H9 (cell line): ENCODE results near the gene CEP85L. TPM values are rescaled to one million over a fixed set of nuclear protein-coding genes. Genes with fewer than 3 reads are reported as not detected.

Experiments used
- DNase-seq: peaks from one replicate; pipeline ENCODE4 v3.0.0-alpha.2; 2017
- H2AFZ ChIP-seq: one replicate; pipeline ENCODE4 v1.6.1; 2013; ENCODE audit warnings: mild to moderate bottlenecking, low read length, control low read depth, moderate library complexity
- H2AK5ac ChIP-seq: 2 replicates; pipeline ENCODE4 v1.6.1; 2013; ENCODE audit warnings: low read length, control low read depth, mixed read lengths; ENCODE audit not compliant: insufficient read length
- H2BK120ac ChIP-seq: one replicate; pipeline ENCODE4 v1.6.1; 2013; ENCODE audit warnings: low read depth, mild to moderate bottlenecking, low read length, control low read depth, inconsistent platforms; ENCODE audit not compliant: poor library complexity, severe bottlenecking
- H2BK12ac ChIP-seq: 2 replicates; pipeline ENCODE4 v1.6.1; 2013; ENCODE audit warnings: low read length, control low read depth, mixed read lengths, low read depth; ENCODE audit not compliant: insufficient read length
- H2BK15ac ChIP-seq: 2 replicates; pipeline ENCODE4 v1.6.1; 2013; ENCODE audit warnings: low read depth, low read length, control low read depth
- H2BK20ac ChIP-seq: one replicate; pipeline ENCODE4 v1.6.1; 2013; ENCODE audit warnings: low read depth, mild to moderate bottlenecking, low read length, control low read depth, inconsistent platforms; ENCODE audit not compliant: poor library complexity, severe bottlenecking
- H2BK5ac ChIP-seq: 2 replicates; pipeline ENCODE4 v1.6.1; 2013; ENCODE audit warnings: low read length, control low read depth, mixed read lengths; ENCODE audit not compliant: insufficient read length
- H3K14ac ChIP-seq: 2 replicates; pipeline ENCODE4 v1.6.1; 2013; ENCODE audit warnings: low read length, control low read depth; ENCODE audit not compliant: insufficient read depth
- H3K18ac ChIP-seq: 2 replicates; pipeline ENCODE4 v1.6.1; 2013; ENCODE audit warnings: low read depth, mild to moderate bottlenecking, mixed read lengths, low read length, control low read depth; ENCODE audit not compliant: insufficient read length
- H3K23ac ChIP-seq: 2 replicates; pipeline ENCODE4 v1.6.1; 2013; ENCODE audit warnings: low read length, control low read depth, mixed read lengths, low read depth; ENCODE audit not compliant: insufficient read length
- H3K23me2 ChIP-seq: 2 replicates; pipeline ENCODE4 v1.6.1; 2013; ENCODE audit warnings: low read depth, mild to moderate bottlenecking, mixed read lengths, low read length, control low read depth; ENCODE audit not compliant: insufficient read length, poor library complexity, severe bottlenecking
- H3K27ac ChIP-seq: 2 replicates; pipeline ENCODE4 v1.5.1; 2013; ENCODE audit warnings: low read length, control low read depth, mixed read lengths, low read depth; ENCODE audit not compliant: insufficient read length
- H3K27me3 ChIP-seq: 2 replicates; pipeline ENCODE4 v1.6.1; 2013; ENCODE audit warnings: low read length, control low read depth, inconsistent platforms; ENCODE audit not compliant: insufficient read depth
- H3K4ac ChIP-seq: 2 replicates; pipeline ENCODE4 v1.6.1; 2013; ENCODE audit warnings: low read depth, mild to moderate bottlenecking, control low read depth, inconsistent platforms, low read length, moderate library complexity
- H3K4me1 ChIP-seq: 2 replicates; pipeline ENCODE4 v1.6.1; 2013; ENCODE audit warnings: low read length, control low read depth, inconsistent platforms; ENCODE audit not compliant: insufficient read depth
- H3K4me2 ChIP-seq: 2 replicates; pipeline ENCODE4 v1.6.1; 2013; ENCODE audit warnings: low read length, control low read depth, mixed read lengths; ENCODE audit not compliant: insufficient read length, insufficient read depth
- H3K56ac ChIP-seq: 2 replicates; pipeline ENCODE4 v1.6.1; 2013; ENCODE audit warnings: low read depth, mild to moderate bottlenecking, mixed read lengths, low read length, control low read depth; ENCODE audit not compliant: insufficient read length
- H3K79me1 ChIP-seq: 2 replicates; pipeline ENCODE4 v1.6.1; 2013; ENCODE audit warnings: low read depth, mild to moderate bottlenecking, moderate library complexity, low read length, control low read depth, inconsistent platforms; ENCODE audit not compliant: insufficient read depth, poor library complexity, severe bottlenecking
- H3K79me2 ChIP-seq: 2 replicates; pipeline ENCODE4 v1.6.1; 2013; ENCODE audit warnings: low read length, control low read depth, inconsistent platforms; ENCODE audit not compliant: insufficient read depth
- H3K9ac ChIP-seq: 2 replicates; pipeline ENCODE4 v1.6.1; 2013; ENCODE audit warnings: low read length, control low read depth, mixed read lengths; ENCODE audit not compliant: insufficient read length; ENCODE audit errors: extremely low read depth
- H3K9me3 ChIP-seq: one replicate; pipeline ENCODE4 v1.6.1; 2013; ENCODE audit warnings: low read depth, low read length, inconsistent platforms; ENCODE audit not compliant: control insufficient read depth
- H3T11ph ChIP-seq: one replicate; pipeline ENCODE4 v1.6.1; 2013; ENCODE audit warnings: mild to moderate bottlenecking, low read length, control low read depth, inconsistent platforms
- H4K20me1 ChIP-seq: one replicate; pipeline ENCODE4 v1.6.1; 2013; ENCODE audit not compliant: control insufficient read depth, insufficient read length, insufficient read depth
- H4K5ac ChIP-seq: 2 replicates; pipeline ENCODE4 v1.6.1; 2013; ENCODE audit warnings: low read depth, mild to moderate bottlenecking, mixed read lengths, low read length, control low read depth; ENCODE audit not compliant: insufficient read length
- H4K8ac ChIP-seq: replicated peaks from 2 replicates; pipeline ENCODE4 v1.6.1; 2013; ENCODE audit warnings: low read length, control low read depth, mixed read lengths, low read depth; ENCODE audit not compliant: insufficient read length
- H4K91ac ChIP-seq: 2 replicates; pipeline ENCODE4 v1.6.1; 2013; ENCODE audit warnings: low read depth, mild to moderate bottlenecking, moderate library complexity, mixed read lengths, low read length, control low read depth; ENCODE audit not compliant: insufficient read length
- H3K27ac Mint-ChIP-seq, 3 experiments: 2 replicates in 2 of 3; 3 replicates in 1 of 3; pipeline ENCODE4 v1.8.0; 2020 to 2021; ENCODE audit warnings: mixed read lengths in 3 of 3, mild to moderate bottlenecking in 1 of 3, moderate library complexity in 1 of 3
- H3K27me3 Mint-ChIP-seq: 2 replicates; pipeline ENCODE4 v1.8.0; 2021; ENCODE audit warnings: low read depth, mild to moderate bottlenecking, moderate library complexity, mixed read lengths
- H3K36me3 Mint-ChIP-seq, 3 experiments: 2 replicates in 2 of 3; 3 replicates in 1 of 3; pipeline ENCODE4 v1.8.0; 2020 to 2021; ENCODE audit warnings: low read depth in 3 of 3, mixed read lengths in 3 of 3; ENCODE audit not compliant: insufficient read depth in 1 of 3
- H3K4me1 Mint-ChIP-seq, 2 experiments: 2 replicates each; pipeline ENCODE4 v1.8.0; 2020; ENCODE audit warnings: mixed read lengths in 2 of 2
- H3K4me3 Mint-ChIP-seq, 2 experiments: 2 replicates in 1 of 2; 3 replicates in 1 of 2; pipeline ENCODE4 v1.8.0; 2020 to 2021; ENCODE audit warnings: mild to moderate bottlenecking in 2 of 2, mixed read lengths in 2 of 2, moderate library complexity in 1 of 2
- H3K9me3 Mint-ChIP-seq, 2 experiments: 2 replicates in 1 of 2; 3 replicates in 1 of 2; pipeline ENCODE4 v1.8.0; 2020; ENCODE audit warnings: mild to moderate bottlenecking in 2 of 2, mixed read lengths in 2 of 2, moderate library complexity in 1 of 2
- CTCF ChIP-seq: fragments of 200-600 bp; sonication (generic); conservative IDR thresholded peaks from 3 replicates; pipeline ENCODE4 v1.8.0; 2021; ENCODE audit warnings: antibody characterized with exemption, mild to moderate bottlenecking
- WGBS: extraction: QIAGEN DNeasy Blood & Tissue Kit; methylation state at CpG from one replicate; pipeline ENCODE4 v1.1.7; 2013; ENCODE audit warnings: missing lambda C conversion rate, low lambda C conversion rate, mixed read lengths; ENCODE audit not compliant: insufficient read length; ENCODE audit errors: extremely low coverage; 5-methylcytosine and 5-hydroxymethylcytosine counted together
- total RNA-seq: library from RNA; stranded (reverse); gene quantifications from 2 replicates; pipeline ENCODE4 v1.2.1, GENCODE V29; 2021

CEP85L gene
- total RNA-seq, 1 experiment from 2014 or later = 3.8 TPM

GRCh38 chr6:118584911-118585310 lies 66.5 kb downstream of the CEP85L start:
- Histone ChIP-seq H2AK5ac (no peak overlapping the region), H2BK20ac (no peak overlapping the region), H3K4me2 (no peak overlapping the region), H3K9me3 (no peaks in the 10 kb centered on the region), H3K27ac (no peak overlapping the region), H3K79me2 (no peaks in the 10 kb centered on the region), H2AFZ (no peak overlapping the region), H2BK120ac (no peak overlapping the region), H3K27me3 (no peaks in the 10 kb centered on the region), H3K4me1 (no peaks in the 10 kb centered on the region), H3T11ph (no peak overlapping the region), H2BK12ac (no peak overlapping the region), H3K56ac (no peak overlapping the region), H3K14ac (no peak overlapping the region), H4K5ac (no peak overlapping the region), H3K18ac (no peak overlapping the region), H3K23ac (no peak overlapping the region), H2BK15ac (no peak overlapping the region), H3K79me1 (no peaks in the 10 kb centered on the region), H4K20me1 (no peaks in the 10 kb centered on the region), H3K23me2 (no peaks in the 10 kb centered on the region), H2BK5ac (no peak overlapping the region), H3K9ac (no peak overlapping the region), H4K91ac (no peak overlapping the region), H3K4ac (no peak overlapping the region), H4K8ac (no peak overlapping the region)
- DNase-seq = no peak
- no CpG with 5 or more reads among the region's 5 CpGs for WGBS
- Mint-ChIP-seq H3K27ac (no peak overlapping the region), H3K4me3 (no peak overlapping the region), H3K36me3 (peaks cover 2 to 10% (median 7%) of the 10 kb centered on the region in 3 experiments; a peak in 6 of 7 replicates), H3K4me1 (peaks cover 6 to 12% of the 10 kb centered on the region in 2 experiments), H3K27me3 (no peaks in the 10 kb centered on the region), H3K9me3 (peaks cover 8 to 9% of the 10 kb centered on the region in 2 experiments)
- TF ChIP-seq CTCF = no peak
